Loucy (cell line): ENCODE results near the gene CHSY3.

Source experiments
- CTCF ChIP-seq: fragments of 200-600 bp; sonication (generic); conservative IDR thresholded peaks from 2 replicates; pipeline ENCODE4 v1.5.1; 2014; ENCODE audit warnings: mild to moderate bottlenecking, antibody characterized with exemption, low read length
- EZH2phosphoT487 ChIP-seq: fragments of 200-600 bp; IDR thresholded peaks from 2 replicates; pipeline ENCODE4 v1.6.1; 2018; ENCODE audit warnings: antibody characterized with exemption, mild to moderate bottlenecking, moderate library complexity, borderline replicate concordance

- TF ChIP-seq CTCF = no peak
- TF ChIP-seq EZH2phosphoT487 = no peak
Observed at GRCh38 chr5:129972465-129973141, 68.3 kb downstream of the CHSY3 start.
